ENCODE measurements around the gene ABHD10.

DNA sequence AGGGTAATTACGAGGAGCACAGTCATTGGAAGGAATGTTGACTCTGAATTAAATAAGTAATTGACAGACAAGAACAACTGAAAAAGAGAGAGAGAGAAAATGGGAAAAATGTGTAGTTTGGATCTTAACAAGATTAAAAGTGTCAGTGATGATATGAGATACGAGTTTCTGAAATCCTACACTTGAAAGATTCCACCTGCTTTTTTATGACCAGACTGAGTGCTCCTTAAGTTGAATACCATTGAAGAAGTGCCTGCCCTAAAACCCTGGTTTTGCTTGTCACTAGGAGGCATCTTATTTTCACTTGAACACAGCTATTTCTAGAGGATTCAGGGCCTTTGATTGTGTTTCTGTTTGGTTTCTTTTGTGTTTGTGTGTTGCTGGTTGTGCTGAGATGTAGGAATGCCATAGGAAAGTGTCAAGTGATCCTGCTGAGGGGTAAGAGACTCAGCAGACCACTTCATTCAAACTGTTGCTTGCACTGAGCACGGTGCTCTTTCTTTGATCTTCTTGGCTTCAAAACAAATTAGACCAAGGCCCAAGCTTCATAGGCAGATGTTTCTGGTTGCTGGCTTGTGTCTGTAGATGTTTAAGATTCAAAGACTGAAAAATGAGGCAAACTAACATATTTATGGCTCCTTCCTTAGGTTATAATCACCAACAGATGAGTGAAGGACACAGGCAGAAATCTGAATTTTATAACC, 17.2 kb upstream of the ABHD10 start:
- TF ChIP-seq, protein P1, sequence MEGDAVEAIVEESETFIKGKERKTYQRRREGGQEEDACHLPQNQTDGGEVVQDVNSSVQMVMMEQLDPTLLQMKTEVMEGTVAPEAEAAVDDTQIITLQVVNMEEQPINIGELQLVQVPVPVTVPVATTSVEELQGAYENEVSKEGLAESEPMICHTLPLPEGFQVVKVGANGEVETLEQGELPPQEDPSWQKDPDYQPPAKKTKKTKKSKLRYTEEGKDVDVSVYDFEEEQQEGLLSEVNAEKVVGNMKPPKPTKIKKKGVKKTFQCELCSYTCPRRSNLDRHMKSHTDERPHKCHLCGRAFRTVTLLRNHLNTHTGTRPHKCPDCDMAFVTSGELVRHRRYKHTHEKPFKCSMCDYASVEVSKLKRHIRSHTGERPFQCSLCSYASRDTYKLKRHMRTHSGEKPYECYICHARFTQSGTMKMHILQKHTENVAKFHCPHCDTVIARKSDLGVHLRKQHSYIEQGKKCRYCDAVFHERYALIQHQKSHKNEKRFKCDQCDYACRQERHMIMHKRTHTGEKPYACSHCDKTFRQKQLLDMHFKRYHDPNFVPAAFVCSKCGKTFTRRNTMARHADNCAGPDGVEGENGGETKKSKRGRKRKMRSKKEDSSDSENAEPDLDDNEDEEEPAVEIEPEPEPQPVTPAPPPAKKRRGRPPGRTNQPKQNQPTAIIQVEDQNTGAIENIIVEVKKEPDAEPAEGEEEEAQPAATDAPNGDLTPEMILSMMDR (IDR thresholded peaks at IDR 0.05 in 2 of 3, conservative IDR thresholded peaks at IDR 0.05 in 1 of 3; ENCODE audit: control insufficient read depth in 2 of 3, extremely low read depth in 1 of 3, insufficient read depth in 1 of 3, low read depth in 3 of 3, low read length in 3 of 3), result no peak
- TF ChIP-seq SMC3 (IDR thresholded peaks at IDR 0.05; ENCODE audit: borderline replicate concordance, low read length), result no peak
- TF ChIP-seq POLR2AphosphoS5 (IDR thresholded peaks at IDR 0.05; ENCODE audit: low read length), result no peak
- TF ChIP-seq, protein P2, sequence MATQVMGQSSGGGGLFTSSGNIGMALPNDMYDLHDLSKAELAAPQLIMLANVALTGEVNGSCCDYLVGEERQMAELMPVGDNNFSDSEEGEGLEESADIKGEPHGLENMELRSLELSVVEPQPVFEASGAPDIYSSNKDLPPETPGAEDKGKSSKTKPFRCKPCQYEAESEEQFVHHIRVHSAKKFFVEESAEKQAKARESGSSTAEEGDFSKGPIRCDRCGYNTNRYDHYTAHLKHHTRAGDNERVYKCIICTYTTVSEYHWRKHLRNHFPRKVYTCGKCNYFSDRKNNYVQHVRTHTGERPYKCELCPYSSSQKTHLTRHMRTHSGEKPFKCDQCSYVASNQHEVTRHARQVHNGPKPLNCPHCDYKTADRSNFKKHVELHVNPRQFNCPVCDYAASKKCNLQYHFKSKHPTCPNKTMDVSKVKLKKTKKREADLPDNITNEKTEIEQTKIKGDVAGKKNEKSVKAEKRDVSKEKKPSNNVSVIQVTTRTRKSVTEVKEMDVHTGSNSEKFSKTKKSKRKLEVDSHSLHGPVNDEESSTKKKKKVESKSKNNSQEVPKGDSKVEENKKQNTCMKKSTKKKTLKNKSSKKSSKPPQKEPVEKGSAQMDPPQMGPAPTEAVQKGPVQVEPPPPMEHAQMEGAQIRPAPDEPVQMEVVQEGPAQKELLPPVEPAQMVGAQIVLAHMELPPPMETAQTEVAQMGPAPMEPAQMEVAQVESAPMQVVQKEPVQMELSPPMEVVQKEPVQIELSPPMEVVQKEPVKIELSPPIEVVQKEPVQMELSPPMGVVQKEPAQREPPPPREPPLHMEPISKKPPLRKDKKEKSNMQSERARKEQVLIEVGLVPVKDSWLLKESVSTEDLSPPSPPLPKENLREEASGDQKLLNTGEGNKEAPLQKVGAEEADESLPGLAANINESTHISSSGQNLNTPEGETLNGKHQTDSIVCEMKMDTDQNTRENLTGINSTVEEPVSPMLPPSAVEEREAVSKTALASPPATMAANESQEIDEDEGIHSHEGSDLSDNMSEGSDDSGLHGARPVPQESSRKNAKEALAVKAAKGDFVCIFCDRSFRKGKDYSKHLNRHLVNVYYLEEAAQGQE (IDR thresholded peaks at IDR 0.05; ENCODE audit: low read depth, low read length), result no peak
- no peak for TF ChIP-seq FOXK2 (IDR thresholded peaks at IDR 0.05)
- TF ChIP-seq, protein P3, sequence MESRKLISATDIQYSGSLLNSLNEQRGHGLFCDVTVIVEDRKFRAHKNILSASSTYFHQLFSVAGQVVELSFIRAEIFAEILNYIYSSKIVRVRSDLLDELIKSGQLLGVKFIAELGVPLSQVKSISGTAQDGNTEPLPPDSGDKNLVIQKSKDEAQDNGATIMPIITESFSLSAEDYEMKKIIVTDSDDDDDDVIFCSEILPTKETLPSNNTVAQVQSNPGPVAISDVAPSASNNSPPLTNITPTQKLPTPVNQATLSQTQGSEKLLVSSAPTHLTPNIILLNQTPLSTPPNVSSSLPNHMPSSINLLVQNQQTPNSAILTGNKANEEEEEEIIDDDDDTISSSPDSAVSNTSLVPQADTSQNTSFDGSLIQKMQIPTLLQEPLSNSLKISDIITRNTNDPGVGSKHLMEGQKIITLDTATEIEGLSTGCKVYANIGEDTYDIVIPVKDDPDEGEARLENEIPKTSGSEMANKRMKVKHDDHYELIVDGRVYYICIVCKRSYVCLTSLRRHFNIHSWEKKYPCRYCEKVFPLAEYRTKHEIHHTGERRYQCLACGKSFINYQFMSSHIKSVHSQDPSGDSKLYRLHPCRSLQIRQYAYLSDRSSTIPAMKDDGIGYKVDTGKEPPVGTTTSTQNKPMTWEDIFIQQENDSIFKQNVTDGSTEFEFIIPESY (IDR thresholded peaks at IDR 0.05), result no peak
- TF ChIP-seq, protein P4, sequence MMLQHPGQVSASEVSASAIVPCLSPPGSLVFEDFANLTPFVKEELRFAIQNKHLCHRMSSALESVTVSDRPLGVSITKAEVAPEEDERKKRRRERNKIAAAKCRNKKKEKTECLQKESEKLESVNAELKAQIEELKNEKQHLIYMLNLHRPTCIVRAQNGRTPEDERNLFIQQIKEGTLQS (IDR thresholded peaks at IDR 0.05; ENCODE audit: borderline replicate concordance, extremely low read depth, low read depth, low read length), result no peak
- TF ChIP-seq POLR2AphosphoS2 (IDR thresholded peaks at IDR 0.05; ENCODE audit: low read depth, low read length), result no peak
- TF ChIP-seq WRNIP1 (IDR thresholded peaks at IDR 0.05; ENCODE audit: borderline replicate concordance, low read depth, low read length), result no peak
- TF ChIP-seq CEBPB (IDR thresholded peaks at IDR 0.05; ENCODE audit: borderline replicate concordance in 1 of 2, low read depth in 2 of 2, low read length in 2 of 2), result no peak
- no peak for TF ChIP-seq NRF1 (conservative IDR thresholded peaks at IDR 0.05; ENCODE audit: low read depth, low read length)

Measured in GM12878 (cell line).